Adrenal gland (tissue), 12 donors: ENCODE measurements around the gene CFAP47. TPM values are rescaled to one million over a fixed set of nuclear protein-coding genes. Genes with fewer than 3 reads are reported as not detected.

Source experiments
- DNase-seq, 7 donors: peaks; one replicate each; pipeline ENCODE4 v3.0.0-alpha.2; 2019 to 2020
- H3K27ac ChIP-seq, 5 donors: fragments of 200-600 bp; sonication (generic) in 4 of 5; 1 replicate in 3 of 5; 2 replicates in 2 of 5; pipeline versions ENCODE4 v1.5.1 to v1.8.0; 2016 to 2020; ENCODE audit warnings: mild to moderate bottlenecking in 1 of 5
- H3K27me3 ChIP-seq: fragments of 200-600 bp; 2 replicates; pipeline ENCODE4 v1.8.0; 2021
- H3K36me3 ChIP-seq, 2 donors: fragments of 200-600 bp; replicated peaks in 1 of 2; 1 replicate in 1 of 2; 2 replicates in 1 of 2; pipeline versions ENCODE4 v1.5.1 to v1.8.0; 2018 to 2022
- H3K4me1 ChIP-seq, 2 donors: fragments of 200-600 bp; replicated peaks in 1 of 2; 1 replicate in 1 of 2; 2 replicates in 1 of 2; pipeline versions ENCODE4 v1.5.1 to v1.8.0; 2018 to 2021
- H3K4me3 ChIP-seq, 4 donors: fragments of 200-600 bp; sonication (generic) in 3 of 4; one replicate each; pipeline ENCODE4 v1.5.1; 2016 to 2018
- H3K9me3 ChIP-seq, 3 donors: fragments of 200-600 bp; sonication (generic) in 1 of 3; replicated peaks in 1 of 3; 1 replicate in 2 of 3; 2 replicates in 1 of 3; pipeline versions ENCODE4 v1.5.1 to v1.8.0; 2016 to 2021
- CTCF ChIP-seq, 6 experiments: fragments of 450-650 bp in 4 of 6; fragments of 200-600 bp in 2 of 6; sonication (generic) in 1 of 6; IDR thresholded peaks; 1 replicate in 5 of 6; 2 replicates in 1 of 6; pipeline versions ENCODE4 v1.5.1 to v1.8.0; 2016 to 2021; ENCODE audit warnings: antibody characterized with exemption in 6 of 6, mild to moderate bottlenecking in 2 of 6, moderate library complexity in 1 of 6
- POLR2A ChIP-seq, 2 donors: fragments of 450-650 bp; IDR thresholded peaks; one replicate each; pipeline ENCODE4 v1.6.1; 2017; ENCODE audit warnings: antibody characterized with exemption in 2 of 2, mild to moderate bottlenecking in 2 of 2, moderate library complexity in 1 of 2
- WGBS, 4 donors: extraction: QIAGEN DNeasy Blood & Tissue Kit in 2 of 4; methylation state at CpG; one replicate each; pipeline versions ENCODE4 v1.1.5 to v1.1.7; 2013 to 2017; 5-methylcytosine and 5-hydroxymethylcytosine counted together
- intact Hi-C, 2 donors: fragments of 100-400 bp; cut with DNase I; formaldehyde crosslinking; loops; one replicate each; pipeline versions ENCODE4 v1.14.1 to v1.15.0; 2022 to 2023
- polyA plus RNA-seq, 3 donors: library from polyadenylated mRNA; stranded (reverse); fragments of 200-250 nt in 2 of 3; fragments of 350-450 nt in 1 of 3; fragmentation: Illumina TruSeq in 1 of 3; extraction: RNeasy Lipid Tissue Mini Kit (QIAGEN cat#74804) in 1 of 3; gene quantifications; one replicate each; pipeline ENCODE4 v1.2.3, GENCODE V29; 2013 to 2014
- total RNA-seq, 9 donors: library from RNA; depleted of rRNA in 4 of 9; stranded (reverse); fragments of >200 nt in 4 of 9; fragments of 120-200 nt in 1 of 9; fragmentation: NEBNext Ultra II Directional in 1 of 9; extraction: Animal tissue kit (Norgen Biotek cat#: 25700) in 1 of 9; gene quantifications; one replicate each; pipeline versions ENCODE4 v1.1.0 to v1.2.4, GENCODE V29; 2013 to 2023
- donor health status: healthy with polysubstance abuse.
- donor health status: Bipolar disorder and iron deficiency.
- donor health status: DM: yes; HTN: yes; CAD: no.
- donor health status: DM: no; HTN: no; CAD: no.
- donor health status: DM: no; HTN: no; CAD: no.
- donor health status: DM: yes; HTN: yes; CAD: no.

Gene CFAP47
- total and polyA plus RNA-seq, 12 donors, result 0.03 to 3.7 (median 0.14) TPM; not detected in 5

- no peaks in the 10 kb centered on the region for H3K27me3 ChIP-seq
- WGBS, 4 donors, result 29 to 50% (median 34%) methylated on average over 1 of the region's 1 CpG
- H3K9me3 ChIP-seq, result no peaks in the 10 kb centered on the region
- no peaks in the 10 kb centered on the region for H3K4me1 ChIP-seq
- DNase-seq, result no peak
- H3K27ac ChIP-seq, result no peak overlapping the region
- H3K4me3 ChIP-seq, result no peak overlapping the region
- H3K36me3 ChIP-seq, result no peaks in the 10 kb centered on the region
- TF ChIP-seq POLR2A (IDR thresholded peaks at IDR 0.05) (no peak), CTCF (IDR thresholded peaks at IDR 0.05) (no peak)
- intact Hi-C loops, result no loop called here
These were observed 438.3 kb downstream of the CFAP47 start for GRCh38 chrX:36357855-36358254.

GRCh38 chrX:36364262-36364661, 444.7 kb downstream of the CFAP47 start:
- Histone ChIP-seq H3K4me3 (no peak overlapping the region), H3K27ac (no peak overlapping the region), H3K36me3 (no peaks in the 10 kb centered on the region), H3K4me1 (no peaks in the 10 kb centered on the region), H3K27me3 (no peaks in the 10 kb centered on the region), H3K9me3 (no peaks in the 10 kb centered on the region)
- DNase-seq, result no peak
- intact Hi-C loops, result no loop called here
- TF ChIP-seq POLR2A (IDR thresholded peaks at IDR 0.05) (no peak), CTCF (IDR thresholded peaks at IDR 0.05) (no peak)
- WGBS, 4 donors, result 47 to 68% (median 51%) methylated on average over 1 of the region's 1 CpG

DNA sequence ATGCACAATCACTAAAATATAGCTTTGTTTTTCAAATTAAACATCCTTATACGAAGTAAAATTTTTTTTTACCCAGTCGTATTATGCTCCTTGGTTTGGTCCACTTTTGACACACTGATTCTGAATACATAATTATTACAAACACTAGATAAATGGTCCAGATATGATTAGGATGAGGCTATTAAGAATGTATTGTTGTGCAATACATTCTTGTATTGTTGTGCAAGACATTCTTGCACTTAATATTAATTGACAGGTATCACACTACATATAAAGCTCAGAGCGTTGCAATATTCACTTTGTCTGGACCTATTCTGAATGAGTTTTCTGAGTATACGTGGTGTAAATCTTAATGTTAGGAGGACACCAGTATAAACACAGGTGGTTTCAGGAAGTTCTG, 464.0 kb downstream of the CFAP47 start:
- intact Hi-C loops, result no loop called here
- no peak for DNase-seq
- Histone ChIP-seq H3K9me3 (no peaks in the 10 kb centered on the region), H3K27ac (no peak overlapping the region), H3K36me3 (no peaks in the 10 kb centered on the region), H3K4me3 (no peak overlapping the region), H3K27me3 (peaks cover 5% of the 10 kb centered on the region), H3K4me1 (no peaks in the 10 kb centered on the region)
- WGBS, 4 donors, result 64 to 88% (median 73%) methylated on average over 4 of the region's 4 CpGs
- TF ChIP-seq POLR2A (IDR thresholded peaks at IDR 0.05), result no peak
- no peak for TF ChIP-seq CTCF (IDR thresholded peaks at IDR 0.05)

DNA sequence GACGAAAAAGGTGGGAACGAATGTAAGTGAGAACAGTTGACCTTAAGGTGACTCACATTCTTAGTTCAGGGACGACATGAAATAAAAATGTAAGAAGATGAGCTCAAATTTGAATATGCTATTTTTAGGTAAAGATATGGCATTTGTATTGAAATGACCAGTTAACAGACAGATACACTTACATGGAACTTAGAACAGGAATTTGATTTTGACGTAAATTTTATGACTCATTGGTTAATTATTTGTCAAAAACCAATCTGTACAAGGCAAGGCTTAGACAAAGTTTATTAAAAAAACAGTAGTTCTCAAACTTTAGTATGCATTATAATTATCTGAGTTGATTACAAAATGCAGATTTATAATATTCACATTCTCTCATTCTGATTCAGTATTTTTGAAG, 469.4 kb downstream of the CFAP47 start:
- TF ChIP-seq POLR2A (IDR thresholded peaks at IDR 0.05), result no peak
- no peak for TF ChIP-seq CTCF (IDR thresholded peaks at IDR 0.05)
- no peaks in the 10 kb centered on the region for H3K9me3 ChIP-seq
- WGBS, 4 donors, result 54 to 67% (median 61%) methylated on average over 4 of the region's 4 CpGs
- H3K27me3 ChIP-seq, result no peaks in the 10 kb centered on the region
- H3K4me3 ChIP-seq, result no peak overlapping the region
- H3K36me3 ChIP-seq, result no peaks in the 10 kb centered on the region
- DNase-seq, result no peak
- no peaks in the 10 kb centered on the region for H3K4me1 ChIP-seq
- no peak overlapping the region for H3K27ac ChIP-seq
- intact Hi-C loops, result no loop called here
